ENCODE measurements around the gene NOSTRIN.
"Not testable (repeated sequence)": the region's sequence is repeated elsewhere in the genome, so short reads cannot be mapped to it uniquely, and the experiment has no call there.

NOSTRIN gene

GRCh38 chr2:168850846-168851245 lies 48.4 kb downstream of the NOSTRIN start:
- TF ChIP-seq CTCF (conservative IDR thresholded peaks at IDR 0.05): no peak
- no peak overlapping the region for H3K27ac ChIP-seq

GRCh38 chr2:168851674-168852320 lies 49.4 kb downstream of the NOSTRIN start:
- TF ChIP-seq CTCF (conservative IDR thresholded peaks at IDR 0.05): no peak
- no peak overlapping the region for H3K27ac ChIP-seq

GRCh38 chr2:168852481-168852880 lies 50.0 kb downstream of the NOSTRIN start:
- H3K27ac ChIP-seq: no peak overlapping the region
- no peak for TF ChIP-seq CTCF (conservative IDR thresholded peaks at IDR 0.05)

GRCh38 chr2:168853471-168853870 lies 51.0 kb downstream of the NOSTRIN start:
- TF ChIP-seq CTCF (conservative IDR thresholded peaks at IDR 0.05): no peak
- no peak overlapping the region for H3K27ac ChIP-seq

- no peak for TF ChIP-seq CTCF (conservative IDR thresholded peaks at IDR 0.05)
- no peak overlapping the region for H3K27ac ChIP-seq
These were observed 52.2 kb downstream of the NOSTRIN start for GRCh38 chr2:168854651-168855050.

- no peak overlapping the region for H3K27ac ChIP-seq
- TF ChIP-seq CTCF (conservative IDR thresholded peaks at IDR 0.05): no peak
These were observed 53.2 kb downstream of the NOSTRIN start for GRCh38 chr2:168855601-168856000.

- no peak for TF ChIP-seq CTCF (conservative IDR thresholded peaks at IDR 0.05)
- H3K27ac ChIP-seq: no peak overlapping the region
These were observed 55.7 kb downstream of the NOSTRIN start for GRCh38 chr2:168858146-168858545.

- H3K27ac ChIP-seq: not testable (repeated sequence)
These were observed 64.7 kb downstream of the NOSTRIN start for GRCh38 chr2:168867164-168867563.

GRCh38 chr2:168870369-168870768 lies 67.9 kb downstream of the NOSTRIN start:
- H3K27ac ChIP-seq: not testable (repeated sequence)

- not testable (repeated sequence) for H3K27ac ChIP-seq
These were observed 68.4 kb downstream of the NOSTRIN start for GRCh38 chr2:168870824-168871223.

Data from VCaP (cell line).